ENCODE results near the gene ADD2.

Gene ADD2

DNA sequence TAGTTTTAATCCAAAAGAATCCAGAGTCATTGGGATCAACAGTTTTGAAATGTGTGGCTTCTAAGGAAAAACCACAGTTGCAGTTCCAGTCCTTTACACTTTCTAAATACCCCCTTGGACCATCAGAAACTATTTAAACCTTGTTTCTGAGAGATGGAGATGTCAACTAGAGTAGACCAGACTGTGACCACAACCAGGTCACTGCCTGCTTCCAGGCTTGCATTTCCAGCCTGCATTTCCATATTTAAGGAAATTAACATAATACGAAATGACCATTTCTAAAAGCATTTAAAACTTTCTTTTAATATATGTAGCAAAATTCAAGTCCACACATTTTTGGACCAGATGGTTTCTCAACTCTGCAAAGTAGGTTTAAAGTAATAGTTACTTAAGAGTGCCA lies 38.4 kb downstream of the ADD2 start:
- TF ChIP-seq, protein P1, sequence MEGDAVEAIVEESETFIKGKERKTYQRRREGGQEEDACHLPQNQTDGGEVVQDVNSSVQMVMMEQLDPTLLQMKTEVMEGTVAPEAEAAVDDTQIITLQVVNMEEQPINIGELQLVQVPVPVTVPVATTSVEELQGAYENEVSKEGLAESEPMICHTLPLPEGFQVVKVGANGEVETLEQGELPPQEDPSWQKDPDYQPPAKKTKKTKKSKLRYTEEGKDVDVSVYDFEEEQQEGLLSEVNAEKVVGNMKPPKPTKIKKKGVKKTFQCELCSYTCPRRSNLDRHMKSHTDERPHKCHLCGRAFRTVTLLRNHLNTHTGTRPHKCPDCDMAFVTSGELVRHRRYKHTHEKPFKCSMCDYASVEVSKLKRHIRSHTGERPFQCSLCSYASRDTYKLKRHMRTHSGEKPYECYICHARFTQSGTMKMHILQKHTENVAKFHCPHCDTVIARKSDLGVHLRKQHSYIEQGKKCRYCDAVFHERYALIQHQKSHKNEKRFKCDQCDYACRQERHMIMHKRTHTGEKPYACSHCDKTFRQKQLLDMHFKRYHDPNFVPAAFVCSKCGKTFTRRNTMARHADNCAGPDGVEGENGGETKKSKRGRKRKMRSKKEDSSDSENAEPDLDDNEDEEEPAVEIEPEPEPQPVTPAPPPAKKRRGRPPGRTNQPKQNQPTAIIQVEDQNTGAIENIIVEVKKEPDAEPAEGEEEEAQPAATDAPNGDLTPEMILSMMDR (IDR thresholded peaks at IDR 0.05), result no peak
- no peak for TF ChIP-seq ZFX (IDR thresholded peaks at IDR 0.05; ENCODE audit: borderline replicate concordance)
- H3K27ac ChIP-seq, result no peak overlapping the region

DNA sequence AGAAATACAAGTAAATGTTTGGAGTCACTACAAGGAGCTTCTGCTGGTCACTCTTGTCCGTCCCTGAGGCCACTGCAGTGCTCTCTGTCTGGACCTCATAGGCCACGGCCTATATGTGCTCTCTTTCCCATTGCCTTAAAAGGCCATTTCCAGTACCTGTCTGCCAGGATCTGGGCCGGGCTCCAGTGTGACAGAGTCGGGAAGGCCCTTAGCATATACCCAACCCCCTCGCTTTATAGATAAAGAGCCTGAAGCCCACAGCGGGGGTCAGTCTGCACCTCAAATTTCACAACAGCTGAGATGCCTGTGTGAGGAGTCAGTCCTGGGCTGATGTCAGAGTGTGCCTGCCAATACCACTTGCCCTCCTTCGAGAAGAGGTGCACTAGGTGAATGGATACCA lies 39.9 kb downstream of the ADD2 start:
- H3K27ac ChIP-seq, result no peak overlapping the region
- TF ChIP-seq ZFX (IDR thresholded peaks at IDR 0.05; ENCODE audit: borderline replicate concordance), result no peak
- TF ChIP-seq, protein P1 (IDR thresholded peaks at IDR 0.05), result no peak

DNA sequence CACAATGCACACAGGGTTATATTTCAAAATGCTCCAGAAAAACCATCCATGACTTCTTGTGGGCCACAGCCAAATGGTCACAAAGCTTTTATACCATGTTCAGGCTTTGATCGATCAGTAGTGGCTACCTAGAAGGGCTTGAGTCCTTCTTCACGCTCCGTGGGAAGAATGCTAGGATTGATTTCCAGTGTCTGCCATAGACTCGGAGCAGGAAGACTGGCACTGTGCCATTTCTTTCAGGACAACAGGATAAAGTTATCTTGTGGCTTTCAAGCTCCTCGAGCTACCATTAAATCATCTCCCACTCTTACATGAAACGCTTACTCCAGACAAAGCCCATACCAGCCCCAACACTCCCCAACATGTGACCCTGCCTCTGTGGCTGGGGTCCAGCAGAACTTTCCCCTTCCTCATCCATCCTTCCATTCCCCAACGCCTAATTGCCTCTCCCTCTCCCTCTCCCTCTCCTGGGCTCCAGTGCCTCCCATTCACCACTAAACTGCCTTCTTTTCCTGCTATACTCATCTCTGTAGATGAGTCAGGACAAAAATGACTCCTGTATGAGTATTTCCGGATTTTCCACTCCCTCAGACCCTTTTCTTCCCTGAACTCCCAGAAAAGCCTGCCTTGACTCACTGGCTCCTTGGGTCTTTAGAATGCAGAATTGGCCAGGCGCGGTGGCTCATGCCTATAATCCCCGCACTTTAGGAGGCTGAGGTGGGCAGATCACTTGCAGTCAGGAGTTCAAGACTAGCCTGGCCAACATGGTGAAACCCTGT lies 40.9 kb downstream of the ADD2 start:
- H3K27ac ChIP-seq, result no peak overlapping the region
- TF ChIP-seq, protein P1 (IDR thresholded peaks at IDR 0.05), result no peak
- no peak for TF ChIP-seq ZFX (IDR thresholded peaks at IDR 0.05; ENCODE audit: borderline replicate concordance)

DNA sequence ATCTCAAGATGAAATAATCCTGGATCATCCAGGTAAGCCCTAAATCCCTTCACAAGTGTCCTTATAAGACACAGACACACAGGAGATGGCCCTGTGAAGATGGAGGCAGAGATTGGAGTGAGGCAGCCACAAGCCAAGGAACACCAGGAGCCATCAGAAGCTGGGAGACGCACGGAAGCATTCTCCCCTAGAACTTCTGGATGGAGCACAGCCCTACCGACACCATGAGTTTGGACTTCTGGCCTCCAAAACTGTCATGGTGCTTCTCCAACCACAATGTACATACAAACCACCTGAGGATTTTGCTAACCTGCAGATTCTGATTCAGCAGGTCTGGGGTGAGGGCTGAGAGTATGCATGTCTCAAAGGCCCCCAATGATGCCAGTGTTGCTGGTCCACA lies 42.5 kb downstream of the ADD2 start:
- no peak overlapping the region for H3K27ac ChIP-seq
- TF ChIP-seq ZFX (IDR thresholded peaks at IDR 0.05; ENCODE audit: borderline replicate concordance), result no peak
- TF ChIP-seq, protein P1 (IDR thresholded peaks at IDR 0.05), result no peak

DNA sequence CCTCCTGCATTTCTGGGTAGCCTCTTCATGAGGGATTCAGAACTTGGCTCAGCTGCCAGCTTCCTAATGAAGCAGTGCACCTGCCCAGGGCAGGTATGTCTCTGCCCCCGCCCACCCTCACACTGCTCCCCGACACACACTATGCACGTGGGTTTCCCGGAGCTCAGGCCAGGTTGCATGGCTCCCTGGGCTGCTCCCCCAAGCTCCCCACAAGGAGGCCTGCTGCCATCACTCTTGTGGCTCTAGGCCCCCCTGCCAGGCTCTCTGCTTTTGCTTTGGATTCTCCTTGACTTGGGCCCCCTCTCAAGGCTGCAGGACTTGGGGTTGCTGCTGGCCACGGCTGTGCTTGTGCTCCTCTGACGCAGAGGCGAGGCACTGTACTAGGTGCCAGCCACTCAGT lies 43.6 kb downstream of the ADD2 start:
- H3K27ac ChIP-seq, result no peak overlapping the region
- no peak for TF ChIP-seq ZFX (IDR thresholded peaks at IDR 0.05; ENCODE audit: borderline replicate concordance)
- TF ChIP-seq, protein P1 (IDR thresholded peaks at IDR 0.05), result no peak

DNA sequence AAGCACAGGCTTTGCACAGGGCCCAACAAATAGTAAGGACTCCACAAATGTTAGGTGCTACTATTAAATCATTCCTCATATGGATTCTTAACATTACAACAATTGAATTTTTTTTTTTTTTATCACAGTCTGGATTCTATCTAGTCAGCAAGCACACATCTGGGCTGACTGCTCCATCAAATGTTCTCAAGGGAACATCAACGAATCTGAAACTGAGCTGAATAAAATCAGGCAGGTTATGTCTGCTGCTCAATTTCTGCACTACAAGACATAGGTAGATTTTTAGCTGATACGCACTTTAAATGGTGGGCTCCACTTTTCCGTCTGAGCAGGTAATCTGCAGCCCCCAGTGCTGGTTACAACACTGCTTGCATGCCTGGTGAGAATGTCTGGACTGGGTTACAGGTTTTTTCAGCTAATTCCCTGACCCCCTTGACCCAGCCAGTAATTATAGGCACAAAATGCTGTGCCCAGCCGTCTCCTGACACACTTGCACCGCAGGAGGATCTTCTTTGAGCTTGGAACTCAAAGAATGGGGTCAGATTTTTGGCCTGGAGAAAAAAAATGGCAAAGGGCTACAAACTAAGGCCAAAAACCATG lies 44.6 kb downstream of the ADD2 start:
- no peak for TF ChIP-seq ZFX (IDR thresholded peaks at IDR 0.05; ENCODE audit: borderline replicate concordance)
- TF ChIP-seq, protein P1 (IDR thresholded peaks at IDR 0.05), result no peak

DNA sequence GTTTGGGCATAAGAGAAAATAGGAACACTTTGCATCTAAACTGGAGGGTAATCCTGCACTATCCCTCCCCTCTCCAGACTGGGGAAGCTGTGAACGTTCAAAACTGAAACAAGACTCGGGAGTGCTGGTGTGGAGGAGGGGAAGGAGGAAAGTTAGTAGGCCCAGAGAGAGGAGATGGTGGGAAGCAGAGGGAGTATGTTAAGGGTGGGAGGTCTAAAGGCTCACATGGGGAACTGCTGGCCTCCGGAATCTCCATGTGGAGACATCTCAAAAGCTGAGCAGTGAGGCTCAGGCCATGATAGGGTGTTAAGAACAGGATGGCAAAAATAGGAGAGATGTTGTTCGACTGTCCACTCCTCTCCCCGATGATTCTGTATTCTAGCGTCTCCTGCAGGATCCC lies 47.9 kb downstream of the ADD2 start:
- H3K27ac ChIP-seq, result no peak overlapping the region
- TF ChIP-seq, protein P1 (IDR thresholded peaks at IDR 0.05), result no peak
- no peak for TF ChIP-seq ZFX (IDR thresholded peaks at IDR 0.05; ENCODE audit: borderline replicate concordance)

More for the DNA sequence above, 44.6 kb downstream of the ADD2 start:
- no peak overlapping the region for H3K27ac ChIP-seq
